Osteoblast (primary cell): ENCODE measurements around the gene KPNA4. TPM values are rescaled to one million over a fixed set of nuclear protein-coding genes. Genes with fewer than 3 reads are reported as not detected.

Source experiments
- DNase-seq: peaks from one replicate; pipeline ENCODE4 v3.0.0; 2011; ENCODE audit warnings: low spot score, mixed read lengths; ENCODE audit not compliant: insufficient read length; ENCODE audit errors: missing footprints
- H2AFZ ChIP-seq: 2 replicates; pipeline ENCODE4 v1.6.0; 2011; ENCODE audit warnings: mild to moderate bottlenecking, low read length
- H3K27ac ChIP-seq: 2 replicates; pipeline ENCODE4 v1.5.1; 2011; ENCODE audit warnings: mild to moderate bottlenecking, low read depth, low read length, moderate library complexity
- H3K27me3 ChIP-seq: 2 replicates; pipeline ENCODE4 v1.6.0; 2012; ENCODE audit warnings: mild to moderate bottlenecking, control low read depth, inconsistent platforms, low read length, moderate library complexity; ENCODE audit not compliant: insufficient read depth
- H3K36me3 ChIP-seq: 2 replicates; pipeline ENCODE4 v1.5.1; 2011; ENCODE audit warnings: mild to moderate bottlenecking, low read length, control low read depth, moderate library complexity; ENCODE audit not compliant: insufficient read depth
- H3K4me1 ChIP-seq: 2 replicates; pipeline ENCODE4 v1.5.1; 2011; ENCODE audit warnings: mild to moderate bottlenecking, low read length, control low read depth, moderate library complexity; ENCODE audit not compliant: insufficient read depth
- H3K4me2 ChIP-seq: 2 replicates; pipeline ENCODE4 v1.6.0; 2011; ENCODE audit warnings: mild to moderate bottlenecking, low read length; ENCODE audit not compliant: insufficient read depth
- H3K4me3 ChIP-seq: fragments of 200-600 bp; sonication (generic); 3 replicates; pipeline ENCODE4 v1.5.1; 2012; ENCODE audit warnings: mild to moderate bottlenecking, low read length, inconsistent platforms; ENCODE audit not compliant: insufficient read depth
- H3K79me2 ChIP-seq: 2 replicates; pipeline ENCODE4 v1.6.0; 2012; ENCODE audit warnings: mild to moderate bottlenecking, low read length, control low read depth, inconsistent platforms; ENCODE audit not compliant: insufficient read depth
- H3K9me3 ChIP-seq: 2 replicates; pipeline ENCODE4 v1.5.1; 2011; ENCODE audit warnings: low read depth, low read length, control low read depth
- H4K20me1 ChIP-seq: 2 replicates; pipeline ENCODE4 v1.6.0; 2012; ENCODE audit warnings: mild to moderate bottlenecking, low read length, control low read depth; ENCODE audit not compliant: insufficient read depth
- total RNA-seq: library from RNA; depleted of rRNA; stranded (reverse); fragments of >200 nt; gene quantifications from 2 replicates; pipeline ENCODE4 v1.2.3, GENCODE V29; 2012
- TF ChIP-seq, protein P1 (sequence below): IDR thresholded peaks from 2 replicates; pipeline ENCODE4 v1.5.1; 2011; ENCODE audit warnings: mild to moderate bottlenecking, low read depth, low read length, moderate library complexity; ENCODE audit errors: extremely low read depth

KPNA4 gene
- total RNA-seq, 1 donor, result 40.9 TPM

DNA sequence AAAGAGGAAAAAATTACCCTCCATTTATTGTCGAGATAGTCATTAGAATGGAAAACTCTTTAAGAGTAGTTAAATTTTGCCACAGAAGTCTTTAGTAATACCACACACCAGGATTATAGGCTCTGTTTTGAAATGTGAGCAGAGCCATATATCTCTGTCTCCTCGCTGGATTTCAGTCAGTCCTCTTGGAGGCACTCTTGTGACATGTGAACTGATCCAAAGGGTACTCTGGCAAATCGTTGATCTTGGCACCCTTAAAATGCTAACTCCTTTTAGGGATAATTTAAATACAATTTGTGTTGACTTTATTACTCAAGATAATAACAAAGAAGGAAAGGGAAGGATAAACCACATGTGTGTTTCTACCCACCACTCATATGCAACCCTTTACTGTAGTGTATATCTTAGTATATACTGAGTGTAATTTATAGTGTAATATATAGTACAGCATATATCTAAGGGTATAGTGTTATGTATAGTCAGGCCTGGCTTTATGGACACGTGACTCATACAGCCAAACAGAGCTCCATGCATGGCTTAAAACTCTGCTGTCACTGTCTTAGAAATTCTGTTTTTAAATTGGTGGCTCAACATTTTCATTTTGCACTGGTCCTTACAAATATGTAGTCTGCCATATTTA lies 12.3 kb upstream of the KPNA4 start:
- Histone ChIP-seq H3K4me3 (no peak overlapping the region), H3K4me2 (no peak overlapping the region), H3K9me3 (no peaks in the 10 kb centered on the region), H3K36me3 (no peaks in the 10 kb centered on the region), H3K4me1 (peaks cover 8% of the 10 kb centered on the region), H3K79me2 (no peaks in the 10 kb centered on the region), H3K27ac (no peak overlapping the region), H4K20me1 (no peaks in the 10 kb centered on the region), H2AFZ (no peak overlapping the region), H3K27me3 (no peaks in the 10 kb centered on the region)
- TF ChIP-seq, protein P1, sequence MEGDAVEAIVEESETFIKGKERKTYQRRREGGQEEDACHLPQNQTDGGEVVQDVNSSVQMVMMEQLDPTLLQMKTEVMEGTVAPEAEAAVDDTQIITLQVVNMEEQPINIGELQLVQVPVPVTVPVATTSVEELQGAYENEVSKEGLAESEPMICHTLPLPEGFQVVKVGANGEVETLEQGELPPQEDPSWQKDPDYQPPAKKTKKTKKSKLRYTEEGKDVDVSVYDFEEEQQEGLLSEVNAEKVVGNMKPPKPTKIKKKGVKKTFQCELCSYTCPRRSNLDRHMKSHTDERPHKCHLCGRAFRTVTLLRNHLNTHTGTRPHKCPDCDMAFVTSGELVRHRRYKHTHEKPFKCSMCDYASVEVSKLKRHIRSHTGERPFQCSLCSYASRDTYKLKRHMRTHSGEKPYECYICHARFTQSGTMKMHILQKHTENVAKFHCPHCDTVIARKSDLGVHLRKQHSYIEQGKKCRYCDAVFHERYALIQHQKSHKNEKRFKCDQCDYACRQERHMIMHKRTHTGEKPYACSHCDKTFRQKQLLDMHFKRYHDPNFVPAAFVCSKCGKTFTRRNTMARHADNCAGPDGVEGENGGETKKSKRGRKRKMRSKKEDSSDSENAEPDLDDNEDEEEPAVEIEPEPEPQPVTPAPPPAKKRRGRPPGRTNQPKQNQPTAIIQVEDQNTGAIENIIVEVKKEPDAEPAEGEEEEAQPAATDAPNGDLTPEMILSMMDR, result peak; percentile 58
- DNase-seq, result peak; percentile 91

DNA sequence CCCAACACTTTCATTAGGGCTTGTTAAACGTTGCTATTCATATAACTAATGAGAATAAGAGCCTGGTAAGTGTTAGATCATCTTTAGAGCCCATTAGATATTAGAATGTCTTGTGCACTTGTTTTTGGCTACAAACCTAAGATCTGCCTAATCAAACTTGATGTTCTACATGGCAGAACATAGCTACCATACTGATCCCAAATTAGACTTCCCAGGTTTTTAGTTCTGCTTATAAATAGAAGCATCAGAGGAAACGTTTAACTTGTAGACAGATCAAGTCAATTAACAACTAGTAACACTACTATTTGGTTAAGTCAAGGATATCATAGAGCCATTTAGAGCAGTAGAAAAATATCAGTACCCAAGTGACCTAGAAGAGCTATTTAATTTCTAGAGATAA lies 11.7 kb upstream of the KPNA4 start:
- H3K9me3 ChIP-seq, result no peaks in the 10 kb centered on the region
- H3K4me3 ChIP-seq, result no peak overlapping the region
- no peak overlapping the region for H2AFZ ChIP-seq
- H3K4me1 ChIP-seq, result peaks cover 8% of the 10 kb centered on the region
- no peak overlapping the region for H3K27ac ChIP-seq
- H3K79me2 ChIP-seq, result no peaks in the 10 kb centered on the region
- no peak for DNase-seq
- H3K27me3 ChIP-seq, result no peaks in the 10 kb centered on the region
- H4K20me1 ChIP-seq, result no peaks in the 10 kb centered on the region
- no peak overlapping the region for H3K4me2 ChIP-seq
- no peaks in the 10 kb centered on the region for H3K36me3 ChIP-seq
- TF ChIP-seq, protein P1, result no peak

DNA sequence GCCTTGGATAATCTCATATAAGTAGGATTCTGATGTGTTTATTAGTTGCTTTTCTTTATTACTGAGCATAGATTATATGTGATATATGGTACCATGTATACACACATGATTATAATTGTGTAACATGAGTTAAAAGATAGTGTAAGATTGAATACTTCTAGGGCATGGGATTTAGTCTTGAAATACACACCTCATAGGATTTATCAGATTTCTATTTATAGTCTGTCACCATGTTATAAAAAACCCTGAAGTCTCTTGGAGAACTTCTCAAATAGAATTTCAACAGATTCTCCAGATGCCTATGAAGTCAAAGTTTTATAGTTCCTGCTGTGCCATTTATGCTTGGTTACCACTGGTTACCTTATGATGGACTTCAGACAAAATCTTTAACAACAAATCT lies 11.2 kb upstream of the KPNA4 start:
- no peak for DNase-seq
- H4K20me1 ChIP-seq, result no peaks in the 10 kb centered on the region
- no peaks in the 10 kb centered on the region for H3K27me3 ChIP-seq
- H2AFZ ChIP-seq, result no peak overlapping the region
- H3K27ac ChIP-seq, result no peak overlapping the region
- H3K4me3 ChIP-seq, result no peak overlapping the region
- H3K9me3 ChIP-seq, result no peaks in the 10 kb centered on the region
- no peaks in the 10 kb centered on the region for H3K79me2 ChIP-seq
- H3K4me1 ChIP-seq, result peaks cover 8% of the 10 kb centered on the region
- no peak overlapping the region for H3K4me2 ChIP-seq
- TF ChIP-seq, protein P1, result no peak
- no peaks in the 10 kb centered on the region for H3K36me3 ChIP-seq

DNA sequence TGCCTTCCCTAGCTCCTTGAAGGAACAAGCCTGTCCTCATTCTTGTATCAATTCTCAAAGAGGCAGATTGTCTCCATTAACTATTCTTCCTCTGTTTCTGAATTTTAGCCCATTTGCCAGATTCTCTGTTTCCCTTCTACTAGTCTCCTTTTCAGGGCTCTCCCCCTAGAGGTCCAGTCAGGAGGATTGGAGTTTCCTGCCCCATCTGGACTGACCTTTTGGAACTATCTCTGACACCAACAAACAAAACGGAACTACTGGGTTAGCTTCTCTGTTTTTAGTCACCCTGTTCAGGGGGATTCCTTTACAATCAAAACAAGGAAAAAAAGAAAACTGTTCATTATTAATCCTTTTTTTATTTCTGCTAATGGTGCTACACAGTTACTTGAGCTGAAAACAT lies 10.2 kb upstream of the KPNA4 start:
- DNase-seq, result no peak
- Histone ChIP-seq H3K4me2 (no peak overlapping the region), H3K27me3 (no peaks in the 10 kb centered on the region), H2AFZ (no peak overlapping the region), H3K79me2 (no peaks in the 10 kb centered on the region), H3K4me1 (peaks cover 8% of the 10 kb centered on the region), H3K27ac (no peak overlapping the region), H3K9me3 (no peaks in the 10 kb centered on the region), H3K4me3 (no peak overlapping the region), H3K36me3 (no peaks in the 10 kb centered on the region), H4K20me1 (no peaks in the 10 kb centered on the region)
- TF ChIP-seq, protein P1, result no peak
